HUES6 (cell line): ENCODE data around the gene C19orf12.

Source experiments
- H3K27ac ChIP-seq: 2 replicates; pipeline ENCODE4 v1.7.0; 2013; ENCODE audit warnings: low read depth, mild to moderate bottlenecking, low read length, inconsistent platforms
- H3K27me3 ChIP-seq: 2 replicates; pipeline ENCODE4 v1.6.1; 2013; ENCODE audit warnings: low read length; ENCODE audit not compliant: control insufficient read depth, insufficient read depth
- H3K36me3 ChIP-seq: 2 replicates; pipeline ENCODE4 v1.6.1; 2013; ENCODE audit warnings: low read length; ENCODE audit not compliant: control insufficient read depth, insufficient read depth
- H3K4me1 ChIP-seq: 2 replicates; pipeline ENCODE4 v1.6.1; 2013; ENCODE audit warnings: low read length; ENCODE audit not compliant: control insufficient read depth, insufficient read depth
- H3K4me3 ChIP-seq: 2 replicates; pipeline ENCODE4 v1.5.1; 2013; ENCODE audit warnings: low read depth, low read length
- H3K9ac ChIP-seq: one replicate; pipeline ENCODE4 v1.6.1; 2013; ENCODE audit warnings: mild to moderate bottlenecking, low read length
- H3K9me3 ChIP-seq: 2 replicates; pipeline ENCODE4 v1.6.1; 2013; ENCODE audit warnings: low read depth, low read length; ENCODE audit not compliant: control insufficient read depth, insufficient read depth

Gene C19orf12

GRCh38 chr19:29752450-29753025 is 37.5 kb upstream of the C19orf12 start:
- Histone ChIP-seq H3K4me3 (no peak overlapping the region), H3K27ac (no peak overlapping the region), H3K27me3 (no peaks in the 10 kb centered on the region), H3K36me3 (no peaks in the 10 kb centered on the region), H3K9ac (no peak overlapping the region), H3K4me1 (no peaks in the 10 kb centered on the region), H3K9me3 (no peaks in the 10 kb centered on the region)

- Histone ChIP-seq H3K4me3 (no peak overlapping the region), H3K4me1 (no peaks in the 10 kb centered on the region), H3K27ac (no peak overlapping the region), H3K27me3 (no peaks in the 10 kb centered on the region), H3K9me3 (no peaks in the 10 kb centered on the region), H3K9ac (no peak overlapping the region), H3K36me3 (no peaks in the 10 kb centered on the region)
These were observed 36.9 kb upstream of the C19orf12 start for GRCh38 chr19:29751932-29752331.

DNA sequence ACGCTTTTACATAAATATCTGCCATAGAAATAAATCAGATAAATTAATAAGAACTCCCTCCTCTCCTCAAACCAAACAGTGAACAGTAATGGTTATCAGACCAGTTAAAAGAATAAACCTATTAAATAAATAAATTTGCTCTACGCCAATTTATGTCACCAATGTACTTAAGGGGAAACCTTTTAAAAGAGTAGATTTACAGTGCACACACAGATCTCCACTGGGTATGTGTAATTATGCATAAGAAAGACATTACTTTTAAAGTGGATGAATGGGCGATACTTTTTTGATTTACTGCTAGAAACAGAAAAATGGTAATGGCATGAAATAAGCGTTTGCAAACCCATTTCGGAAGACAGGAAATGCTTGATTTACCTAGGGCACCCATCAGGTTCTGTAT is 34.9 kb upstream of the C19orf12 start:
- Histone ChIP-seq H3K27me3 (no peaks in the 10 kb centered on the region), H3K36me3 (no peaks in the 10 kb centered on the region), H3K27ac (no peak overlapping the region), H3K9me3 (no peaks in the 10 kb centered on the region), H3K9ac (no peak overlapping the region), H3K4me1 (no peaks in the 10 kb centered on the region), H3K4me3 (no peak overlapping the region)

- Histone ChIP-seq H3K27me3 (no peaks in the 10 kb centered on the region), H3K4me3 (no peak overlapping the region), H3K9ac (no peak overlapping the region)
These were observed 34.2 kb upstream of the C19orf12 start for GRCh38 chr19:29748996-29749849.

DNA sequence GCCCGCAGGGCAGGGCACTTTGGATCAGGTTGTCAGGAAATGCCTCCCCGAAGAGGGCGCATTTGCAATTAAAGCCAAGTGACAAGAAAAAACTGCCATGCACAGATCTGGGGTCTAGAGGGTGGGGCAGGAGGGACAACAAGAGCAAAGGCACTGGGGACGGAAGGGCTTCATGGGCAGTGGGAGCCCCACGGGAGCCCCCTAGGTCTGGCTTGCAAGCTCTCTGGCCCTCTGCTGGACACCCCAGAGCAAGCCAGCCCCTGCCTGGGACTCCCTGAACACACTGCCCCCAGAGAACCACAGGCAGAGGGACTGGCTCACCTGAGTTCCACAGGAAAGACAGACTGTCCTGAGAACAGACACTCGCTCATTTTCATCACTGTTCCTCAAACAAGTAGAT is 30.2 kb upstream of the C19orf12 start:
- Histone ChIP-seq H3K4me1 (no peaks in the 10 kb centered on the region), H3K27me3 (no peaks in the 10 kb centered on the region), H3K9ac (no peak overlapping the region), H3K9me3 (no peaks in the 10 kb centered on the region), H3K36me3 (no peaks in the 10 kb centered on the region), H3K4me3 (no peak overlapping the region), H3K27ac (no peak overlapping the region)

More at GRCh38 chr19:29748996-29749849, 34.2 kb upstream of the C19orf12 start:
- no peaks in the 10 kb centered on the region for H3K4me1 ChIP-seq
- H3K36me3 ChIP-seq = no peaks in the 10 kb centered on the region
- H3K9me3 ChIP-seq = no peaks in the 10 kb centered on the region
- H3K27ac ChIP-seq = no peak overlapping the region

DNA sequence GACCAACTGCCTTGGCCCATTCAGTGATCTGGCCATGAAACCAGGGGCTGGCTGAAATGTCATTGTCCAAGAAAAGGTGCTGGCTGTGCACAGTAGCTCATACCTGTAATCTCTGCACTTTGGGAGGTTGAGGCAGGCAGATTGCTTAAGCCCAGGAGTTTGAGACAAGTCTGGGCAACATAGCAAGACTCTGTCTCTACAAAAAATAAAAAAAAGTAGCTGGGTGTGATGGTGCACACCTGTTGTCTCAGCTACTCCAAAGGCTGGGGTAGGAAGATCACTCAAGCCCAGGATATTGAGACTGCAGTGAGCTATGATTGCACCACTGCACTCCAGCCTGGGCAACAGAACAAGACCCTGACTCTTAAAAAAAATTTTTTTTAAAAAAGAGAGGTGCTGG is 28.6 kb upstream of the C19orf12 start:
- no peak overlapping the region for H3K27ac ChIP-seq
- no peak overlapping the region for H3K9ac ChIP-seq
- H3K4me1 ChIP-seq = no peaks in the 10 kb centered on the region
- no peaks in the 10 kb centered on the region for H3K9me3 ChIP-seq
- H3K4me3 ChIP-seq = no peak overlapping the region
- H3K36me3 ChIP-seq = no peaks in the 10 kb centered on the region
- no peaks in the 10 kb centered on the region for H3K27me3 ChIP-seq

- no peaks in the 10 kb centered on the region for H3K4me1 ChIP-seq
These were observed 26.7 kb upstream of the C19orf12 start for GRCh38 chr19:29741776-29742175.

GRCh38 chr19:29741226-29741625 is 26.2 kb upstream of the C19orf12 start:
- H3K27ac ChIP-seq = no peak overlapping the region
- H3K9me3 ChIP-seq = no peaks in the 10 kb centered on the region
- no peaks in the 10 kb centered on the region for H3K4me1 ChIP-seq
- no peak overlapping the region for H3K4me3 ChIP-seq
- no peak overlapping the region for H3K9ac ChIP-seq
- no peaks in the 10 kb centered on the region for H3K27me3 ChIP-seq
- no peaks in the 10 kb centered on the region for H3K36me3 ChIP-seq

More at GRCh38 chr19:29741776-29742175, 26.7 kb upstream of the C19orf12 start:
- Histone ChIP-seq H3K36me3 (no peaks in the 10 kb centered on the region), H3K27me3 (no peaks in the 10 kb centered on the region), H3K9ac (no peak overlapping the region), H3K4me3 (no peak overlapping the region), H3K27ac (no peak overlapping the region), H3K9me3 (no peaks in the 10 kb centered on the region)

DNA sequence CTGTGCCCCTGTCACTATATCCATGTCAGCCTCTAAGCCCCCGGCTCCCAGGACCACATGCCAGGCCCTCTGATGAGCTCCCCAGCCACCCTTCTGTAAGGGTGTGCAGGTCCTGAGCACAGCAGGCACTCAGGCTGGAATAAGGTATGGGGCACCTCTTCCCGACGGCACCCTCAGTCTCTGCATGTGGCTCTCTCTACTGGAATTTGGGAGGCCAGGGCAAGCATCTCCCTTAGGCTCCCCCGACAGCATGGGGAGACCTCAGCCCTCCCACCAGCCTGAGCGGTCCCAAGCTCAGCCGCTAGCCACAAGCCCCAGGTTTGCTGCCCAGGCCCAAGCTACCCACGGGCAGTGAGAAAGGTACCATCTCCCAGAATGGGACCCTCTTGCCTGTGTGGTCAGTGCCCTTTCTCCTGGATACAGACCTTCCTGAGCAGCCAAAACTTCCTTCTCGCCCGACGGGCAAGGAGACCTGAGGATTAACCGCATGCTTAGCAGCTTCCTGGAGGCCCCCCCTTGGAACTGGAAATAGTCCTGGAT is 22.5 kb upstream of the C19orf12 start:
- H3K27ac ChIP-seq = no peak overlapping the region
- no peak overlapping the region for H3K9ac ChIP-seq
- H3K4me3 ChIP-seq = no peak overlapping the region
- H3K27me3 ChIP-seq = no peaks in the 10 kb centered on the region; the same call in 1 of the 2 replicates
- H3K36me3 ChIP-seq = no peaks in the 10 kb centered on the region
- no peaks in the 10 kb centered on the region for H3K4me1 ChIP-seq
- no peaks in the 10 kb centered on the region for H3K9me3 ChIP-seq

DNA sequence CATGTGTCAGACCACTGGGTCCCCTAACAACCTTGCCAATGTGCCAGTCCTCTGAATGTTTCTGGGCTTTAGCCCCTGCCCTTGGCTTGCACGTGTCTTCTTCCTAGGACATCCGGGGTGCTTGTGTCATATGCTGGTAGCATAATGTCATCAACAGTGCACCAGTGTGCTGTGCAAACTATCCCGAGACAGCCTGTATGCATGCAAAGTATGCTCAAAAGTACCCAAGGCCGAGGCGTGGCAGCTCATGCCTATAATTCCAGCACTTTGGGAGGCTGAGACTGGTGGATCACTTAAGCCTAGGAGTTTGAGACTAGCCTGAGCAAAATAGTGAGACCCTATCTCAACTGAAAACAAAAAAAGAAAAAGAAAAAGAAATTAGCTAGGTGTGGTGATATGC is 20.8 kb upstream of the C19orf12 start:
- Histone ChIP-seq H3K27me3 (peaks cover 10% of the 10 kb centered on the region; the same call in 1 of the 2 replicates), H3K9me3 (no peaks in the 10 kb centered on the region), H3K4me3 (no peak overlapping the region), H3K9ac (no peak overlapping the region), H3K36me3 (no peaks in the 10 kb centered on the region), H3K27ac (no peak overlapping the region), H3K4me1 (no peaks in the 10 kb centered on the region)

DNA sequence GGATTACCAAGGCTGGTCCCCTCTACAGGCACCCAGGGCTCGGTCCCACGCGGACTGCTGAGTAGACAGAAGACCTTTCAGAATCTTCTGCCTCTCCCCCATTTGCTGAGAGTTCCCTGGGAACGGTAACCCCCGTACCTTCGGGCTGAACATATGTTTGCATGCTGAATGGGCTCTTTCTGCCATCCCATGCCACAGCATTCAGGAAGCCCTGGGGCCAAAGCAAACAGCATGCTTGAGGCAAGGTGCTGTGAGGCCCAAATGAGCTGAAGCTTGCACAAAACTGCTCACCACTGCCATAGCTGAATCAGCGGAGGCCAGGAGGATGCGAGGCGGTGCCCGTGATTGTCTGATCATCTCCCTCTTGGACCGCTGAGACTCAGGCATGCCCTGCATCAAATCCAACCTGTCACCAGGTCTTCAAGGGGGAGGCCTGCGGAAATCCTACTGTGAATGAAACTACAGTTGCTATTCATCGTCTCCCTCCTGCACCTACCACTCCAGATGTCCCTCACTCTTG is 16.3 kb upstream of the C19orf12 start:
- H3K27me3 ChIP-seq = peaks cover 12% of the 10 kb centered on the region; the same call in 1 of the 2 replicates
- no peak overlapping the region for H3K9ac ChIP-seq
- H3K36me3 ChIP-seq = no peaks in the 10 kb centered on the region
- H3K9me3 ChIP-seq = no peaks in the 10 kb centered on the region
- no peaks in the 10 kb centered on the region for H3K4me1 ChIP-seq
- H3K27ac ChIP-seq = no peak overlapping the region
- H3K4me3 ChIP-seq = no peak overlapping the region
